GM18520 (cell line): Measurements from ENCODE around the gene COA7.

Source experiments
- ATAC-seq: cut with Tn5 transposase; IDR thresholded peaks from one replicate; pipeline ENCODE4 v1.9.1; 2021; ENCODE audit not compliant: unreplicated experiment

The COA7 gene

DNA sequence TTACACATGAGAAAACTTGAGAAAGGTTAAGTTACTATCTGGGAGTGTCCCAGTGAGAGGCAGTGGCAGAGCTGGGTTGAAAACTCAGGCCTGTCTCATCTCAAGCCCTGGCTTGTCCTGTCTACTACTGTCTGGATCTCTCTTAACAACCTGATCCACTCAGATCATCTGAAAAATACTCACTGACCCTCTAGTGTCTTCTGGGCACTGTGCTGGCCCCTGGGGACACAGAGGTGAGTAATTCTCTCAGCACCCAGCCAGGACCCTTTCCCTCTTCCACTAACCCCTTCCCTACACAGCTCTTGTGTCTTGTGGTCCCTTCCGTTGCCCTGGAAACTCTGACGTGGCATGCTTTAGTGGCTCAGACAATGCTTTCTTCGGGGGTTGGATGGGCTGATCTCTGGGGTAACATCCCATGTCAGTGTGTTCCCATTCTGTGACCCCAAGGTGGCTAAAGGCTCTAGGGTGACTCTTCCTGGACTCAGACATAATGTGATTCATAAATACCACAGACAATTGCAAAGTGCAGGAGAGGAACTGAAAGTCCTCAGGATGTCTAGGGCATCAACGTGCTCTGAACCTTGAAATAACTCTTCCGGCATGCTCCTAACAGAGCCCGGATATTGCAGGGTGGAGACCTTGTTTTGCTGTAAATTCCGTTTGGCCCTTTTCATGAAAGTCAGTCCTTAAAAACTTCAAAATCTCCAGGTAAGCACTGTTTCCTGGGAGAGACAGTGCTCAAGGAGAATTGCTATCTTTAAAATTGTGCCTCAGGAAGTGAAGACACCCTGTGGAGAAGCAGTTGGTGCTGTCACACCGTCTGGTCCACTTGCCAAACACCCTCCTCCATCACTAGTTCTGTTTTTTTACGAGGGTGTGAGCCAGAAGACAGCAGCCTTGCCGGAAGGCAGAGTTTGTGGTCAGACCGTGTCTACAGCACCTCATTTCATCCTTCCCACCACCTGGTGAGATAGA is 61.1 kb downstream of the COA7 start:
- peak; percentile 36 for ATAC-seq

DNA sequence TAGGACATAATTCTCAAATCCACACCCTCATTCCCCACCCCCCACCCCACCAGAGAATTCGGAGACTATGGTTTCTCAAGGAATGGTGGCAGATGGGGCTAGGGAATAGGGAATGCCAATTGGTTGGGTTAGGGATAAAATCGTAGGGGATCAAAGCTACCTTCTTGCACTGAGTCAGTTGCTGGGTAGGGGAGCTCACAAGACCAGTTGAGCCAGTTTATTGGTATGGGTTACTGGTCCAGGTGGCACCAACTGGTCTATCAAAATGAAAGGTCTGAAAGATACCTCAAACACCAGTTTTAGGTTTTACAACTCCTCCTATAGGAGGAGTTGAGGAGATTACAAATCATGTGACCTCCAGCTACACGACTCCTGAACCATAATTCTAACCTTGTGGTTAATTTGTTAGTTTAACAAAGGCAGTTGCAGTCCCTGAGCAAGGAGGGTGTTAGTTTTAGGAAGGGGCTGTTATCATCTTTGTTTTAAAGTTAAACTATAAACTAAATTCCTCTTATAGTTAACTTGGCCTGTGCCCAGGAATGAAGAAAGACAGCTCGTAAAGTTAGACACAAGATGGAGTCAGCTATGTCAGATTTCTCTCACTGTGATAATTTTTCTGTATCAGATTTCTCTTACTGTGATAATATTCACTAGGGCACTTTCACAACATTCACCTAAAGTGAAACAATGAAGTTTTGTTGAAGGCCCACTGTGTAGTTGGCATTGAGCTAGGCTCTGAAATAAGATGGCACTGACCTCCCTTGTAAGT is 62.6 kb downstream of the COA7 start:
- no peak for ATAC-seq
